HG03064 (cell line): ENCODE results near the gene ECM1.

Experiments used
- ATAC-seq: cut with Tn5 transposase; IDR thresholded peaks from one replicate; pipeline ENCODE4 v1.9.1; 2021; ENCODE audit warnings: low read depth; ENCODE audit not compliant: unreplicated experiment

The ECM1 gene

GRCh38 chr1:150543500-150544143, 35.7 kb downstream of the ECM1 start:
- ATAC-seq = no peak

- no peak for ATAC-seq
Measured at GRCh38 chr1:150544204-150544603, 36.3 kb downstream of the ECM1 start.

- ATAC-seq = no peak
Measured at GRCh38 chr1:150545486-150546032, 37.6 kb downstream of the ECM1 start.

GRCh38 chr1:150546294-150546937, 38.5 kb downstream of the ECM1 start:
- ATAC-seq = no peak

GRCh38 chr1:150548324-150548631, 40.4 kb downstream of the ECM1 start:
- ATAC-seq = no peak

GRCh38 chr1:150548632-150549495, 41.0 kb downstream of the ECM1 start, which contains the start of gene ADAMTSL4:
Gene ADAMTSL4 (plus strand): TSS chr1:150549408. CDS start chr1:150552289, 2,881 bp downstream.
- ATAC-seq = no peak

- no peak for ATAC-seq
Measured at GRCh38 chr1:150549496-150550221, 41.8 kb downstream of the ECM1 start.

GRCh38 chr1:150550222-150551050, 42.5 kb downstream of the ECM1 start:
- ATAC-seq = no peak

- ATAC-seq = no peak
Measured at GRCh38 chr1:150551051-150551783, 43.3 kb downstream of the ECM1 start.

GRCh38 chr1:150551784-150552127, 43.8 kb downstream of the ECM1 start:
- ATAC-seq = no peak

GRCh38 chr1:150552128-150552910, 44.4 kb downstream of the ECM1 start:
- no peak for ATAC-seq

GRCh38 chr1:150552911-150553289, 45.0 kb downstream of the ECM1 start:
- ATAC-seq = no peak

GRCh38 chr1:150553392-150554085, 45.6 kb downstream of the ECM1 start:
- no peak for ATAC-seq

- no peak for ATAC-seq
Measured at GRCh38 chr1:150554086-150554452, 46.2 kb downstream of the ECM1 start.

GRCh38 chr1:150555198-150555970, 47.5 kb downstream of the ECM1 start:
- no peak for ATAC-seq

- no peak for ATAC-seq
Measured at GRCh38 chr1:150555971-150556865, 48.3 kb downstream of the ECM1 start.
